ENCODE measurements around the gene METRN. TPM values are rescaled to one million over a fixed set of nuclear protein-coding genes. Genes with fewer than 3 reads are reported as not detected.
"Not testable (repeated sequence)": the region's sequence is repeated elsewhere in the genome, so short reads cannot be mapped to it uniquely, and the experiment has no call there.

Gene METRN
- total and polyA plus RNA-seq, 5 experiments from 2014 or later, result 13.1 to 40.9 (median 22.1) TPM

- Mint-ChIP-seq H3K4me3 (peak overlapping the region in 1 of 10 donors; percentile 26), H3K9me3 (no peaks in the 10 kb centered on the region), H3K36me3 (peaks cover 0 to 35% (median 2%) of the 10 kb centered on the region in 3 donors), H3K27me3 (no peaks in the 10 kb centered on the region), H3K4me1 (peaks cover 0 to 17% (median 8%) of the 10 kb centered on the region in 4 donors), H3K27ac (peak overlapping the region in 2 of 10 donors; percentile 56 to 72)
- DNase-seq (no peak), ATAC-seq (no peak)
- POLR2A ChIA-PET, result interaction anchor here (1.0 to 23.0 kb wide), 2 partner anchors 19 to 40 kb away, joined by 3 to 411 read pairs; partner anchors contain the start of genes ANTKMT, CCDC78, HAGHL and METRN
Measured at GRCh38 chr16:734981-735881, 20.3 kb downstream of the METRN start.

GRCh38 chr16:735982-736453, 21.1 kb downstream of the METRN start:
- H3K4me3 Mint-ChIP-seq, result no peak overlapping the region
- H3K27ac Mint-ChIP-seq, result peak overlapping the region in 2 of 10 donors; percentile 72 to 82
- H3K9me3 Mint-ChIP-seq, result no peaks in the 10 kb centered on the region
- DNase-seq (no peak), ATAC-seq (no peak)
- POLR2A ChIA-PET, result interaction anchor here (23.0 kb wide), 1 partner anchor 19 kb away, joined by 411 read pairs; the partner anchor contains the start of genes ANTKMT, CCDC78, HAGHL and METRN
- peaks cover 0 to 17% (median 8%) of the 10 kb centered on the region in 4 donors for H3K4me1 Mint-ChIP-seq
- H3K27me3 Mint-ChIP-seq, result no peaks in the 10 kb centered on the region
- peaks cover 0 to 35% (median 2%) of the 10 kb centered on the region in 3 donors for H3K36me3 Mint-ChIP-seq

- Mint-ChIP-seq H3K4me1 (peaks cover 0 to 19% (median 8%) of the 10 kb centered on the region in 4 donors), H3K36me3 (peaks cover 0 to 34% (median 2%) of the 10 kb centered on the region in 3 donors), H3K4me3 (no peak overlapping the region), H3K27ac (no peak overlapping the region), H3K27me3 (no peaks in the 10 kb centered on the region), H3K9me3 (no peaks in the 10 kb centered on the region)
- POLR2A ChIA-PET, result interaction anchor here (23.0 kb wide), 1 partner anchor 20 kb away, joined by 411 read pairs; the partner anchor contains the start of genes ANTKMT, CCDC78, HAGHL and METRN
- ATAC-seq (no peak), DNase-seq (no peak)
Measured at GRCh38 chr16:736936-737481, 22.1 kb downstream of the METRN start.

- peak overlapping the region; percentile 47 to 85 (median 74) for H3K4me3 Mint-ChIP-seq
- DNase-seq (no peak), ATAC-seq (no peak)
- H3K9me3 Mint-ChIP-seq, result no peaks in the 10 kb centered on the region
- peak overlapping the region in 6 of 10 donors; percentile 43 to 80 (median 68) for H3K27ac Mint-ChIP-seq
- peaks cover 0 to 19% (median 8%) of the 10 kb centered on the region in 4 donors for H3K4me1 Mint-ChIP-seq
- POLR2A ChIA-PET, result interaction anchor here (1.0 to 23.0 kb wide), 6 partner anchors 10 to 72 kb away, joined by 3 to 411 read pairs (median 8); partner anchors contain the start of genes ANTKMT, CCDC78, HAGHL and METRN
- no peaks in the 10 kb centered on the region for H3K27me3 Mint-ChIP-seq
- H3K36me3 Mint-ChIP-seq, result peaks cover 0 to 23% (median 2%) of the 10 kb centered on the region in 3 donors
Measured at GRCh38 chr16:739560-740458, 24.9 kb downstream of the METRN start.

GRCh38 chr16:740459-740763, 25.5 kb downstream of the METRN start:
- Mint-ChIP-seq H3K9me3 (no peaks in the 10 kb centered on the region), H3K27me3 (no peaks in the 10 kb centered on the region), H3K27ac (peak overlapping the region in 7 of 10 donors; percentile 43 to 82 (median 60)), H3K4me3 (peak overlapping the region; percentile 41 to 85 (median 75)), H3K4me1 (peaks cover 0 to 19% (median 8%) of the 10 kb centered on the region in 4 donors), H3K36me3 (peaks cover 0 to 19% (median 2%) of the 10 kb centered on the region in 3 donors)
- ATAC-seq, result peak; percentile 15 to 21
- POLR2A ChIA-PET, result interaction anchor here (1.0 to 23.0 kb wide), 5 partner anchors 10 to 50 kb away, joined by 3 to 411 read pairs (median 11); partner anchors contain the start of genes ANTKMT, CCDC78, HAGHL and METRN
- no peak for DNase-seq

GRCh38 chr16:740764-741505, 26.0 kb downstream of the METRN start, which contains the start of gene CIAO3:
Gene CIAO3 (minus strand): TSS chr16:740997. CDS start chr16:740985, 12 bp downstream.
- peaks cover 0 to 14% (median under 1%) of the 10 kb centered on the region in 3 donors for H3K36me3 Mint-ChIP-seq
- peaks cover 0 to 19% (median 8%) of the 10 kb centered on the region in 4 donors for H3K4me1 Mint-ChIP-seq
- ATAC-seq (peak; percentile 92 to 96), DNase-seq (peak; percentile 84 to 99 (median 92))
- H3K4me3 Mint-ChIP-seq, result peak within 1 kb of the TSS; percentile 73 to 85 (median 76)
- POLR2A ChIA-PET, result interaction anchor here (1.0 to 23.0 kb wide), 6 partner anchors 11 to 55 kb away, joined by 3 to 411 read pairs (median 8); partner anchors contain the start of genes ANTKMT, CCDC78, HAGHL and METRN
- no peaks in the 10 kb centered on the region for H3K9me3 Mint-ChIP-seq
- peak within 1 kb of the TSS in 7 of 10 donors; percentile 43 to 82 (median 60) for H3K27ac Mint-ChIP-seq
- no peaks in the 10 kb centered on the region for H3K27me3 Mint-ChIP-seq

- no peak for ATAC-seq
- peak overlapping the region in 3 of 10 donors; percentile 11 to 55 (median 43) for H3K27ac Mint-ChIP-seq
Measured at GRCh38 chr16:741986-742629, 27.2 kb downstream of the METRN start.

GRCh38 chr16:742894-743293, 28.0 kb downstream of the METRN start:
- H3K27ac Mint-ChIP-seq, result peak overlapping the region in 1 of 10 donors; percentile 65
- H3K36me3 Mint-ChIP-seq, H3K27me3 Mint-ChIP-seq, H3K9me3 Mint-ChIP-seq, ATAC-seq, DNase-seq: not testable (repeated sequence)
- POLR2A ChIA-PET, result interaction anchor here (0.7 to 23.0 kb wide), 2 partner anchors 13 to 26 kb away, joined by 3 to 411 read pairs; partner anchors contain the start of genes ANTKMT, CCDC78, HAGHL and METRN
- H3K4me1 Mint-ChIP-seq, result peaks cover 0 to 17% (median 7%) of the 10 kb centered on the region in 4 donors
- H3K4me3 Mint-ChIP-seq, result peak overlapping the region in 2 of 10 donors; percentile 2 to 4

More at GRCh38 chr16:741986-742629, 27.2 kb downstream of the METRN start:
- Mint-ChIP-seq H3K4me3 (peak overlapping the region; percentile 61 to 80 (median 72)), H3K36me3 (peaks cover 0 to 6% (median 0%) of the 10 kb centered on the region in 3 donors), H3K4me1 (peaks cover 0 to 19% (median 9%) of the 10 kb centered on the region in 4 donors), H3K9me3 (no peaks in the 10 kb centered on the region), H3K27me3 (no peaks in the 10 kb centered on the region)
- DNase-seq, result no peak
- POLR2A ChIA-PET, result interaction anchor here (1.0 to 23.0 kb wide), 2 partner anchors 25 to 54 kb away, joined by 3 to 411 read pairs; partner anchors contain the start of genes ANTKMT, CCDC78, HAGHL and METRN

GRCh38 chr16:743794-744500, 29.0 kb downstream of the METRN start:
- POLR2A ChIA-PET, result interaction anchor here (0.5 to 23.0 kb wide), 3 partner anchors 27 to 681 kb away, joined by 4 to 411 read pairs (median 4); partner anchors contain the start of genes ANTKMT, CCDC78, HAGHL and METRN
- Mint-ChIP-seq H3K27ac (peak overlapping the region in 1 of 10 donors; percentile 41), H3K4me1 (peaks cover 0 to 14% (median 6%) of the 10 kb centered on the region in 4 donors), H3K9me3 (no peaks in the 10 kb centered on the region), H3K36me3 (no peaks in the 10 kb centered on the region), H3K4me3 (no peak overlapping the region), H3K27me3 (no peaks in the 10 kb centered on the region)
- no peak for ATAC-seq
- DNase-seq, result no peak

- H3K4me1 Mint-ChIP-seq, result peaks cover 0 to 2% (median under 1%) of the 10 kb centered on the region in 4 donors
- POLR2A ChIA-PET, result interaction anchor here (1.1 to 23.0 kb wide), 2 partner anchors 15 to 29 kb away, joined by 4 to 411 read pairs; partner anchors contain the start of genes ANTKMT, CCDC78, HAGHL and METRN
- ATAC-seq, result no peak
- no peaks in the 10 kb centered on the region for H3K9me3 Mint-ChIP-seq
- no peaks in the 10 kb centered on the region for H3K36me3 Mint-ChIP-seq
- H3K4me3 Mint-ChIP-seq, result no peak overlapping the region
- H3K27me3 Mint-ChIP-seq, result no peaks in the 10 kb centered on the region
- H3K27ac Mint-ChIP-seq, result no peak overlapping the region
- DNase-seq, result no peak
Measured at GRCh38 chr16:745739-746138, 30.8 kb downstream of the METRN start.

Data from naive thymus-derived CD8-positive, alpha-beta T cell (primary cell).